ENCODE results near the gene RFX1. TPM values are rescaled to one million over a fixed set of nuclear protein-coding genes. Genes with fewer than 3 reads are reported as not detected.

Gene RFX1
- total RNA-seq, 4 donors from 2014 or later: 2.0 to 5.9 (median 3.9) TPM

DNA sequence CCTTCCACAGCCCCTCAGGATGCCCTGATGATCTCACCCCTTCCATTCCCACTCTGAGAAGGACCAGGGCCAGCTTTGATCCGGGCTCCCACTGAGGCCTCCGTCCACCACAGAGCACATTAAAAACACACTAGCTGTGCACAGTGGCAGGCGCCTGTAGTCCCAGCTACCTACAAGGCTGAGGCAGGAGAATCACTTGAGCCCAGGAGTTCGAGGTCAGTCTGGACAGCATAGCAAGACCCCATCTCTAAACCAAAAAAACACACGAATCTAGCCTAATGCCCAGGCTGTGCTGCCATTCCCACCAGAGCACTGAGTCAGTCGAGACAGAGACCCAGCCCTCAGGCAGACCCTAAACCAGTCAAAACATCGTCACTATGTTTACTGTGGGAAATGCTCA is 14.1 kb downstream of the RFX1 start:
- TF ChIP-seq, protein P1, sequence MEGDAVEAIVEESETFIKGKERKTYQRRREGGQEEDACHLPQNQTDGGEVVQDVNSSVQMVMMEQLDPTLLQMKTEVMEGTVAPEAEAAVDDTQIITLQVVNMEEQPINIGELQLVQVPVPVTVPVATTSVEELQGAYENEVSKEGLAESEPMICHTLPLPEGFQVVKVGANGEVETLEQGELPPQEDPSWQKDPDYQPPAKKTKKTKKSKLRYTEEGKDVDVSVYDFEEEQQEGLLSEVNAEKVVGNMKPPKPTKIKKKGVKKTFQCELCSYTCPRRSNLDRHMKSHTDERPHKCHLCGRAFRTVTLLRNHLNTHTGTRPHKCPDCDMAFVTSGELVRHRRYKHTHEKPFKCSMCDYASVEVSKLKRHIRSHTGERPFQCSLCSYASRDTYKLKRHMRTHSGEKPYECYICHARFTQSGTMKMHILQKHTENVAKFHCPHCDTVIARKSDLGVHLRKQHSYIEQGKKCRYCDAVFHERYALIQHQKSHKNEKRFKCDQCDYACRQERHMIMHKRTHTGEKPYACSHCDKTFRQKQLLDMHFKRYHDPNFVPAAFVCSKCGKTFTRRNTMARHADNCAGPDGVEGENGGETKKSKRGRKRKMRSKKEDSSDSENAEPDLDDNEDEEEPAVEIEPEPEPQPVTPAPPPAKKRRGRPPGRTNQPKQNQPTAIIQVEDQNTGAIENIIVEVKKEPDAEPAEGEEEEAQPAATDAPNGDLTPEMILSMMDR (IDR thresholded peaks at IDR 0.05): no peak
- TF ChIP-seq POLR2AphosphoS5 (IDR thresholded peaks at IDR 0.05): no peak
- TF ChIP-seq POLR2A (IDR thresholded peaks at IDR 0.05): no peak
- TF ChIP-seq EP300 (IDR thresholded peaks at IDR 0.05): no peak
- ATAC-seq: no peak
- Histone ChIP-seq H3K9me3 (no peaks in the 10 kb centered on the region), H3K36me3 (peaks cover 0 to 49% of the 10 kb centered on the region in 2 donors), H3K27ac (no peak overlapping the region), H3K27me3 (no peaks in the 10 kb centered on the region), H3K4me3 (no peak overlapping the region), H3K4me1 (peaks cover 0 to 12% (median 3%) of the 10 kb centered on the region in 3 donors)
- WGBS, 2 donors (ENCODE audit: low coverage in 1 of 2): 80 to 100% methylated on average over 1 of the region's 7 CpGs

DNA sequence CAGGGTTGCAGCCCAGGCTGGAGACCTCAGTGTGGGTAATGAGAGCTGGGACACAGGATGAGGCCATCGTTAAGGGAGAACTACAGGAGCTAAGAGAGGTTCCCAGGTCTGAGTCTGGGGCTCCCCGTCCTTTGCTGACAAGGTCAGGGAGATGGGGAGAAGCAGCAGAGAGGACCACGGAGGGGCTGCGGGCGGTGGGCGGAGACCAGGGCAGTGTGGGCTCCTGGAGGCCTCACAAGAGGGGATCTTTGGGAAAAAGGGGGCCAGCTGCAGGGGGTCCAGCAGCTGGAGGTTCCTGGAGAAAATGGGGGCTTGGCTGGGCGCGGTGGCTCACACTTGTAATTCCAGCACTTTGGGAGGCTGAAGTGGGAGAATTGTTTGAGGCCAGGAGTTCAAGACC is 16.0 kb downstream of the RFX1 start:
- no peak overlapping the region for H3K27ac ChIP-seq
- H3K9me3 ChIP-seq: no peaks in the 10 kb centered on the region
- TF ChIP-seq POLR2AphosphoS5 (IDR thresholded peaks at IDR 0.05) (no peak), POLR2A (IDR thresholded peaks at IDR 0.05) (no peak), EP300 (IDR thresholded peaks at IDR 0.05) (no peak)
- TF ChIP-seq, protein P1 (IDR thresholded peaks at IDR 0.05): no peak
- peaks cover 0 to 24% (median 12%) of the 10 kb centered on the region in 3 donors for H3K4me1 ChIP-seq
- no peak overlapping the region for H3K4me3 ChIP-seq
- no peaks in the 10 kb centered on the region for H3K27me3 ChIP-seq
- ATAC-seq: no peak
- peaks cover 0 to 43% of the 10 kb centered on the region in 2 donors for H3K36me3 ChIP-seq
- WGBS, 2 donors (ENCODE audit: low coverage in 1 of 2): 90 to 92% methylated on average over 2 to 7 of the region's 8 CpGs

DNA sequence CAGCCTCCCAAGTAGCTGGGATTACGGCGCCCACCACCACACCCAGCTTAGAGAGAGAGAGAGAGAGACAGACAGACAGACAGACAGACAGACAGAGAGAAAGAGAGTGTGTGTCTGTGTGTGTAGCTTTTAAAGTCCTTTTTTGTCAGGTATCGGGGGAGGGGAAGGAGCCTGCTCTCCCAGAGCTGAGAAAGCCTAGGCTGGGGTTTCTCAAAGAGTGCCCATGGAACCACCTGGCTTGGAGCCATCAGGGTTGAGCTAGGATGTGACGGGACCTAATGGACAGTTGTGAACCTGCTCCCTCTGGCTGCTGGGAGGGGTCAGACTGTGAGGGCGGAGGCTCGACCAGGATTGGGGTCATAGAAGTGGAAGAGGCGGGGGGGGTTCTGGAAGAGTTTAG is 16.6 kb downstream of the RFX1 start:
- WGBS, 2 donors (ENCODE audit: low coverage in 1 of 2): 80% methylated on average over 1 of the region's 7 CpGs; no CpG with 5 or more reads in 1 of the 2 donors
- Histone ChIP-seq H3K4me1 (peaks cover 0 to 22% (median 12%) of the 10 kb centered on the region in 3 donors), H3K27me3 (no peaks in the 10 kb centered on the region), H3K36me3 (peaks cover 0 to 43% of the 10 kb centered on the region in 2 donors), H3K27ac (no peak overlapping the region), H3K4me3 (no peak overlapping the region), H3K9me3 (no peaks in the 10 kb centered on the region)
- TF ChIP-seq, protein P1 (IDR thresholded peaks at IDR 0.05): no peak
- no peak for TF ChIP-seq POLR2AphosphoS5 (IDR thresholded peaks at IDR 0.05)
- TF ChIP-seq POLR2A (IDR thresholded peaks at IDR 0.05): no peak
- no peak for TF ChIP-seq EP300 (IDR thresholded peaks at IDR 0.05)
- ATAC-seq: no peak

DNA sequence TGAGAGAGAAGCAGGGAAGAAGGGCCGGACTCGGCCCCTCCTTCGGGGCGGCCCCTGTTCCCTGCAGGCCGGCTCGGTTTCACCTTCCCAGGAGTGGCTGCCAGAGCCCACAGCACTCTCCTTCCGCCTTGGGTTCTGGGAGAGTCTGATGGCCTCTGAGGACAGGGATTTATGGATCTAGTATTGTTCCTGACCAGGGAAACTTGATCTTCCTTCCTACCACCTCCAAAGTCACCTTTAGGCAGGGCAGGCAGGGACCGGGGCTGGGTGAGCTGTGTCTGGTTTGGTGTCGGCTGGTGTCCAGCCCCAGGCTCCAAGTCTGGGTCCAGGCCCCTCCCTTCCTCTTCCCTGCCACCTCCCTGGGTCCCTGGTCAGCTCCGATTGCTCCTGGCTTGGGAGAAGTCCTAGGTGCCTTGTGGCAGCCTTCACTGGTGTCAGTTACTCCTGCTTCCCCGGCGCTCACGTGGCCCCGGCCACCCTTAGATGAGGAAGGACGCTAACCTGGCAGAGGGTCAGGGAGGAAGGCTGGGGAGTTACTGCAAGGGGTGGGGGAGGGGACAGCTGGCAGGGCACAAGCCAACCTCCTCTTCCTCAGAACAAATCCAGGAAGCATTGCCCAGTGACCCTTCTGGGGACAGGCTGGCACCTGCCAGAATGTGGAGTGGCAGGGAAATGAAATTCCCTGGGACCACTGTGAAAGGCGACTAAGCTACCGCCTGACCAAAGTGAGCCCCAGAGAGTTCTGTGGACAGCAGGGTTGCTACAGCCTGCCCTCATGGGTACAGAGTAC is 18.8 kb downstream of the RFX1 start:
- peaks cover 0 to 41% of the 10 kb centered on the region in 2 donors for H3K36me3 ChIP-seq
- H3K9me3 ChIP-seq: no peaks in the 10 kb centered on the region
- peaks cover 0 to 22% (median 12%) of the 10 kb centered on the region in 3 donors for H3K4me1 ChIP-seq
- H3K4me3 ChIP-seq: peak overlapping the region in 1 of 2 donors; percentile 28
- H3K27me3 ChIP-seq: no peaks in the 10 kb centered on the region
- peak; percentile 6 for ATAC-seq
- TF ChIP-seq POLR2AphosphoS5 (IDR thresholded peaks at IDR 0.05) (no peak), POLR2A (IDR thresholded peaks at IDR 0.05) (no peak), EP300 (IDR thresholded peaks at IDR 0.05) (no peak)
- TF ChIP-seq, protein P1 (IDR thresholded peaks at IDR 0.05): no peak
- H3K27ac ChIP-seq: peak overlapping the region; percentile 39 to 82 (median 78)
- WGBS, 2 donors (ENCODE audit: low coverage in 1 of 2): 52 to 90% methylated on average over 2 to 5 of the region's 17 CpGs
